MCF 10A (cell line): ENCODE data around the gene SMARCD3. TPM values are rescaled to one million over a fixed set of nuclear protein-coding genes. Genes with fewer than 3 reads are reported as not detected.

Source experiments
- BruUV-seq: library from RNA; stranded (reverse); fragments of 400-500 nt; replicated peaks from 2 replicates; lab custom pipeline; 2021; lab: Mats Ljungman, UMichigan
- CTCF ChIA-PET: fragments of 300-600 bp; sonication (Branson Sonifier 250); formaldehyde crosslinking; extraction: SDS; loops from one replicate; lab custom pipeline; 2021; ENCODE audit warnings: antibody characterized with exemption, inconsistent platforms; lab: Yijun Ruan, JAX
- POLR2A ChIA-PET: fragments of 300-600, 350-650 bp; sonication (Branson Sonifier 250); formaldehyde crosslinking; extraction: SDS; loops from one replicate; lab custom pipeline; 2020; ENCODE audit warnings: antibody characterized with exemption, inconsistent platforms; lab: Yijun Ruan, JAX
- DNase-seq: peaks from one replicate; pipeline ENCODE4 v3.0.0-alpha.2; 2018; ENCODE audit not compliant: unreplicated experiment
- H3K27ac Mint-ChIP-seq: one replicate; pipeline ENCODE4 v1.8.0; 2022; ENCODE audit warnings: mild to moderate bottlenecking, low read depth, mixed read lengths; ENCODE audit not compliant: unreplicated experiment
- H3K27me3 Mint-ChIP-seq: one replicate; pipeline ENCODE4 v1.8.0; 2022; ENCODE audit warnings: mixed read lengths; ENCODE audit not compliant: insufficient read depth, unreplicated experiment
- H3K36me3 Mint-ChIP-seq: one replicate; pipeline ENCODE4 v1.8.0; 2022; ENCODE audit warnings: mild to moderate bottlenecking, moderate library complexity, mixed read lengths; ENCODE audit not compliant: insufficient read depth, unreplicated experiment
- H3K4me1 Mint-ChIP-seq: one replicate; pipeline ENCODE4 v1.8.0; 2022; ENCODE audit warnings: mixed read lengths; ENCODE audit not compliant: insufficient read depth, unreplicated experiment
- H3K4me3 Mint-ChIP-seq: one replicate; pipeline ENCODE4 v1.8.0; 2022; ENCODE audit warnings: mild to moderate bottlenecking, moderate library complexity, mixed read lengths; ENCODE audit not compliant: unreplicated experiment
- H3K9me3 Mint-ChIP-seq: one replicate; pipeline ENCODE4 v1.8.0; 2022; ENCODE audit warnings: mixed read lengths; ENCODE audit not compliant: unreplicated experiment
- CTCF ChIP-seq: fragments of 200-600 bp; IDR thresholded peaks from one replicate; pipeline ENCODE4 v1.8.0; 2022; ENCODE audit warnings: antibody characterized with exemption, mild to moderate bottlenecking; ENCODE audit not compliant: unreplicated experiment
- intact Hi-C: fragments of 100-400 bp; cut with micrococcal nuclease; formaldehyde crosslinking; loops from 2 replicates; pipeline ENCODE4 v1.14.1; 2022
- total RNA-seq: library from RNA; stranded (reverse); gene quantifications from 2 replicates; pipeline ENCODE4 v1.2.3, GENCODE V29; 2022

SMARCD3 gene
- total RNA-seq, 1 experiment from 2014 or later: 3.8 TPM

GRCh38 chr7:151213826-151214225 is 34.7 kb downstream of the SMARCD3 start:
- no peaks in the 10 kb centered on the region for H3K27me3 Mint-ChIP-seq
- H3K36me3 Mint-ChIP-seq: peaks cover 69% of the 10 kb centered on the region
- intact Hi-C loops: no loop called here
- H3K9me3 Mint-ChIP-seq: no peaks in the 10 kb centered on the region
- no peak overlapping the region for H3K27ac Mint-ChIP-seq
- H3K4me3 Mint-ChIP-seq: no peak overlapping the region
- H3K4me1 Mint-ChIP-seq: no peaks in the 10 kb centered on the region
- ChIA-PET POLR2A (interaction anchor here (0.6 to 1.8 kb wide), 7 partner anchors 8 to 106 kb away, joined by 3 to 7 read pairs (median 4); partner anchors contain the start of genes ABCF2 and ASB10), CTCF (interaction anchor here (0.7 to 1.5 kb wide), 5 partner anchors 11 to 409 kb away, joined by 3 to 5 read pairs (median 3); no protein-coding TSS in a partner anchor)
- BruUV-seq: no TSS peak
- TF ChIP-seq CTCF: no peak
- no peak for DNase-seq

GRCh38 chr7:151212626-151213025 is 35.9 kb downstream of the SMARCD3 start:
- no peak for TF ChIP-seq CTCF
- ChIA-PET CTCF (interaction anchor here (1.1 to 1.5 kb wide), 3 partner anchors 12 to 89 kb away, joined by 3 to 5 read pairs (median 4); no protein-coding TSS in a partner anchor), POLR2A (interaction anchor here (1.7 to 1.8 kb wide), 2 partner anchors 10 to 14 kb away, joined by 6 to 7 read pairs; partner anchors contain the start of gene ABCF2)
- Mint-ChIP-seq H3K9me3 (no peaks in the 10 kb centered on the region), H3K27me3 (no peaks in the 10 kb centered on the region), H3K27ac (no peak overlapping the region), H3K4me1 (no peaks in the 10 kb centered on the region), H3K4me3 (no peak overlapping the region), H3K36me3 (peaks cover 57% of the 10 kb centered on the region)
- no peak for DNase-seq
- BruUV-seq: no TSS peak
- intact Hi-C loops: no loop called here

- no peak for TF ChIP-seq CTCF
- CTCF ChIA-PET: interaction anchor here (0.6 to 0.9 kb wide), 3 partner anchors 39 to 100 kb away, joined by 3 to 7 read pairs (median 3); no protein-coding TSS in a partner anchor
- H3K4me1 Mint-ChIP-seq: peaks cover 6% of the 10 kb centered on the region
- H3K36me3 Mint-ChIP-seq: peaks cover 43% of the 10 kb centered on the region
- H3K27ac Mint-ChIP-seq: no peak overlapping the region
- H3K27me3 Mint-ChIP-seq: peaks cover under 1% of the 10 kb centered on the region
- H3K4me3 Mint-ChIP-seq: no peak overlapping the region
- H3K9me3 Mint-ChIP-seq: no peaks in the 10 kb centered on the region
- DNase-seq: no peak
- BruUV-seq: no TSS peak
- intact Hi-C loops: loop anchor here (1.0 kb wide), 1 partner anchor 16 kb away; the partner anchor contains the start of gene ABCF2
- POLR2A ChIA-PET: interaction anchor here (0.7 kb wide), 1 partner anchor 57 kb away, joined by 3 read pairs; no protein-coding TSS in a partner anchor
These were observed 37.2 kb downstream of the SMARCD3 start for GRCh38 chr7:151211155-151211772.

GRCh38 chr7:151210087-151210854 is 38.2 kb downstream of the SMARCD3 start, which contains the start of gene H2BK1:
Gene H2BK1 (minus strand): TSS chr7:151210488. CDS start chr7:151210318, 170 bp downstream.
- intact Hi-C loops: no loop called here
- CTCF ChIA-PET: interaction anchor here (0.7 kb wide), 1 partner anchor 38 kb away, joined by 7 read pairs; no protein-coding TSS in a partner anchor
- H3K9me3 Mint-ChIP-seq: no peaks in the 10 kb centered on the region
- DNase-seq: no peak
- no TSS peak for BruUV-seq
- POLR2A ChIA-PET: no interaction called here
- H3K27ac Mint-ChIP-seq: no peak within 1 kb of the TSS
- H3K36me3 Mint-ChIP-seq: peaks cover 34% of the 10 kb centered on the region
- H3K27me3 Mint-ChIP-seq: peaks cover 10% of the 10 kb centered on the region
- peaks cover 6% of the 10 kb centered on the region for H3K4me1 Mint-ChIP-seq
- TF ChIP-seq CTCF: no peak
- no peak within 1 kb of the TSS for H3K4me3 Mint-ChIP-seq
